Stimulated activated memory B cell treated with anti-CD40 and anti-IgM and Interleukin-4, amounts not matched to agents 10 μg/mL and 1 μg/mL and 100 μg/mL, for 72 hours (primary cell): ENCODE results near the gene HEXIM1.
A peak's percentile ranks its signal among the peaks of the same experiment; 100 is the strongest.

Experiments used
- ATAC-seq: fragments of 150-1000 bp; cut with Tn5 transposase; 2 replicates; pipeline ENCODE4 v1.10.0; 2021
- H3K27ac Mint-ChIP-seq: one replicate; pipeline ENCODE4 v1.8.0; 2022; ENCODE audit warnings: mild to moderate bottlenecking, mixed read lengths
- H3K27me3 Mint-ChIP-seq: one replicate; pipeline ENCODE4 v1.8.0; 2022; ENCODE audit warnings: mixed read lengths
- H3K36me3 Mint-ChIP-seq: one replicate; pipeline ENCODE4 v1.8.0; 2022; ENCODE audit warnings: mixed read lengths
- H3K4me1 Mint-ChIP-seq: one replicate; pipeline ENCODE4 v1.8.0; 2022; ENCODE audit warnings: mixed read lengths
- H3K4me3 Mint-ChIP-seq: one replicate; pipeline ENCODE4 v1.8.0; 2022; ENCODE audit warnings: mild to moderate bottlenecking, moderate library complexity, mixed read lengths
- H3K9me3 Mint-ChIP-seq: one replicate; pipeline ENCODE4 v1.8.0; 2022; ENCODE audit warnings: mixed read lengths

Gene HEXIM1

GRCh38 chr17:45164734-45165269, 16.5 kb downstream of the HEXIM1 start:
- H3K36me3 Mint-ChIP-seq, result peaks cover 21% of the 10 kb centered on the region
- ATAC-seq, result no peak
- peaks cover 13% of the 10 kb centered on the region for H3K4me1 Mint-ChIP-seq
- H3K27ac Mint-ChIP-seq, result no peak overlapping the region
- no peaks in the 10 kb centered on the region for H3K27me3 Mint-ChIP-seq
- no peak overlapping the region for H3K4me3 Mint-ChIP-seq
- H3K9me3 Mint-ChIP-seq, result no peaks in the 10 kb centered on the region

DNA sequence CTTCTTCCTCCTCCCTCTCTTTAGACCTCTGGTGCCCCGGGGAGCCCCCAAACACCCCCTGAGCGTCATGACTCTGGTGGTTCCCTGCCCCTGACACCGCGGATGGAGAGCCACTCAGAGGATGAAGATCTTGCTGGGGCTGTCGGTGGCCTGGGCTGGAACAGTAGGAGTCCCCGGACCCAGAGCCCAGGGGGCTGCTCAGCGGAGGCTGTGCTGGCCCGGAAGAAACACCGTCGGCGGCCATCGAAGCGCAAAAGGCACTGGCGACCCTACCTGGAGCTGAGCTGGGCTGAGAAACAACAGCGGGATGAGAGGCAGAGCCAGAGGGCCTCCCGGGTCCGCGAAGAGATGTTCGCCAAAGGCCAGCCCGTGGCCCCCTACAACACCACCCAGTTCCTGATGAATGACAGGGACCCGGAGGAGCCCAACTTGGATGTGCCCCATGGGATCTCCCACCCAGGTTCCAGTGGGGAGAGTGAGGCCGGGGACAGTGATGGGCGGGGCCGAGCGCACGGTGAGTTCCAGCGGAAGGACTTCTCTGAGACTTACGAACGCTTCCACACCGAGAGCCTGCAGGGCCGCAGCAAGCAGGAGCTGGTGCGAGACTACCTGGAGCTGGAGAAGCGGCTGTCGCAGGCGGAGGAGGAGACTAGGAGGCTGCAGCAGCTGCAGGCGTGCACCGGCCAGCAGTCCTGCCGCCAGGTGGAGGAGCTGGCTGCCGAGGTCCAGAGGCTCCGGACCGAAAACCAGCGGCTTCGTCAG, 20.9 kb downstream of the HEXIM1 start:
- Mint-ChIP-seq H3K9me3 (no peaks in the 10 kb centered on the region), H3K4me1 (peaks cover 18% of the 10 kb centered on the region), H3K4me3 (no peak overlapping the region), H3K27ac (no peak overlapping the region), H3K36me3 (peaks cover 16% of the 10 kb centered on the region), H3K27me3 (no peaks in the 10 kb centered on the region)
- ATAC-seq, result no peak

DNA sequence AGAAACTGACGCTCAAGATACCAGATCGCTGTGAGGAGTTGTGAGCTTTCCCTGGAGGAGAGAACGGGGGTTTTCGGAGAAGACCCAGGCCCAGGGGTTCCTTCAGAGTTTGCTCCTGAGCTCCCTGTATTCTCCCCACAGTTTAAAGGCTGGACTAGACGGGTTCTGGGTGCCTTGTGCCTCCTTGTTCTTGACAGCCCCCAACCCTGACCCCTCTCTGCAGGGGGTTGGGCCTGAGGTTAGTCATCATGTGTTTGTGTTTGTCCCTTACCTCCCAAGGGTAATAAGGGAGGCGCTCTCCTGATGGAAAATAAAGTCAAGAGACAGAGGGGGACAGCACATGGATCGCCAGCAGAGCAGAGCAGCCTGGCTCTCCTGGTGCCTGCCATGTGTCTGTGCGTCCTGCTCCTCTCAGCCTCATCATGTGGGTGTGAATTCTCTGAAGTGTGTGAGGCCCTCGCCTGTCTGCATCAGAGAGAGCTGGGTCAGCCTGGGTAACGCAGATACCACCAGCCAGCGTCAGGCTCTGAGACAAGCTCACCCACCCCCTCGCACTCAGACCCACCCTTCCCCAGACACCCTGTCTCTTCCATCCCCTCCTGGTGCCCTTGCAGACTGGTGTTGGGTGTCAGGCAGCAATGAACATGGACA, 22.1 kb downstream of the HEXIM1 start:
- H3K36me3 Mint-ChIP-seq, result peaks cover 12% of the 10 kb centered on the region
- ATAC-seq, result no peak
- H3K4me1 Mint-ChIP-seq, result peaks cover 18% of the 10 kb centered on the region
- no peak overlapping the region for H3K4me3 Mint-ChIP-seq
- no peaks in the 10 kb centered on the region for H3K9me3 Mint-ChIP-seq
- H3K27ac Mint-ChIP-seq, result peak overlapping the region; percentile 87
- no peaks in the 10 kb centered on the region for H3K27me3 Mint-ChIP-seq

GRCh38 chr17:45170931-45171337, 22.7 kb downstream of the HEXIM1 start:
- no peak for ATAC-seq
- Mint-ChIP-seq H3K4me3 (no peak overlapping the region), H3K27ac (peak overlapping the region; percentile 87), H3K4me1 (peaks cover 18% of the 10 kb centered on the region), H3K9me3 (no peaks in the 10 kb centered on the region), H3K27me3 (no peaks in the 10 kb centered on the region), H3K36me3 (peaks cover 11% of the 10 kb centered on the region)

- no peak for ATAC-seq
- Mint-ChIP-seq H3K4me3 (no peak overlapping the region), H3K9me3 (no peaks in the 10 kb centered on the region)
These were observed 23.3 kb downstream of the HEXIM1 start for GRCh38 chr17:45171338-45172231.

DNA sequence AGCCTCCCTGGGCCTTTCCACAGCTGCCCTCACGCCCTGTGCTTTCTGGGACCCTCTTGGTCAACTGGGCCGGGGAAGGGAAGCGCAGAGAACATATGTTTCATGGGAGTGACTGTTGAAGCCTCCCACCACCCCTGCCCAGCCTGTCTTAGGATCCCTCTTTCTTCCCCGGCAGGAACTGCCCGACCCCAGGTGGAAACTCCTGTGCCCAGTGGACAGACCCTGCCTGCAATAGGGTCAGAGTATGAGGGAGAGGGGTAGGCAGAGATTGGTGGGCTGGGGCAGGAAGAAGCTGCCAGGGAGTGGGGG, 23.9 kb downstream of the HEXIM1 start:
- Mint-ChIP-seq H3K4me3 (peak overlapping the region; percentile 76), H3K27me3 (no peaks in the 10 kb centered on the region), H3K36me3 (peaks cover 11% of the 10 kb centered on the region), H3K9me3 (no peaks in the 10 kb centered on the region), H3K27ac (peak overlapping the region; percentile 87), H3K4me1 (peaks cover 18% of the 10 kb centered on the region)
- no peak for ATAC-seq

More at GRCh38 chr17:45171338-45172231, 23.3 kb downstream of the HEXIM1 start:
- Mint-ChIP-seq H3K4me1 (peaks cover 18% of the 10 kb centered on the region), H3K36me3 (peaks cover 11% of the 10 kb centered on the region), H3K27ac (peak overlapping the region; percentile 87), H3K27me3 (no peaks in the 10 kb centered on the region)

DNA sequence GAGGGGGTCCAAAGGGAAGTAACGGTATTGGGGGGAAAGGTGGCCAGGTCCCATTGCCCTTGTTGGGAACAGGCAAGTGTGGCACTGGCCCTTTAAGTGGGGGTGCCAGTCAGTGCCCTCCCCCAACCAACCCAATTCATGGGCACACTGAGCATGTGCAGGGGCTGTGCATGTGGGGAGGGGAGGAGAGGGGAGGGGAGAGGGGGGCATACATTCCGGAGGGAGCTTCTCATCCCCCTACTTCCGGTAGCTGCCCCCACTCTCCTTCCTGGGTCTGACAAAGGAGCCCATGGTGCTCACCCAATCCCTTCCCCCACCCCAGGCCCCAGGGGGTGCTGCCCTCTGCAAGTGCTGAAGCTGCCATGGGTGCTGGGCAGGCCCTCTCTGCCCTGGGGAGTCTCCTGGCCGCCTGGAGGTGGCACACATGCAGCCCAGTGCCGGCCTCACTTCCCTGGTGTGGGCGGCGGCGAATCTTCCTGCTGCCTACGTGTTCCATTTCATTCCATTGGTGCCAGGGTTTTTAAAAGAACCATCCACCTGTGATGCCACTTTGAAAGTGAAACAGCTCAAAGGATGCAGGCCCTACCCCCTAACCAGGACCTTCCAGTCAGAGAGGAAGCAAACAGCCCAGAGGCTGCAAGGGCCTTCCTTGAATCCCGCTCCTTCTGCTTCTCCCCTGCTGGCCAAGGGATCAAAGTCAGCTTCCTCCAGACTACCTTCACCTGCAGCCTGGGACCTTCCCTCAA, 24.4 kb downstream of the HEXIM1 start:
- Mint-ChIP-seq H3K9me3 (no peaks in the 10 kb centered on the region), H3K36me3 (peaks cover 11% of the 10 kb centered on the region), H3K27ac (peak overlapping the region; percentile 87), H3K4me3 (peak overlapping the region; percentile 76), H3K4me1 (peaks cover 18% of the 10 kb centered on the region), H3K27me3 (no peaks in the 10 kb centered on the region)
- ATAC-seq, result peak; percentile 80

DNA sequence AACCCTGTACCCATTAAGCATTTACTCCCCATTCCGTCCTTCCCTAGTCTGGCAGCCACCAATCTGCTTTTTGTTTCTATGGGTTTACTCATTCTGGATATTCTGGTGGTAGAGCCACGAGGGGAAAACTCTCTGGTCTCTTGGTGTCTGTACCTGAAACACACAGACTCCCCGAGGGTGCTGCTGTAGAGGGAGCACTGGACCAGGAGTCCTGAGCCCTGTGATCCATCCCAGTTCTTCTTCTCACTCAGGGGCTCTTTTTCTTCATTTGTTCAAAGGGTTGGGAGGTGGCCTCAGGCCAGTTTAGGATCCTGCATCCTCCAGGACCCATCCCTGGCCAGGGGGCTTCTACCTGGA, 27.5 kb downstream of the HEXIM1 start:
- Mint-ChIP-seq H3K27me3 (no peaks in the 10 kb centered on the region), H3K27ac (no peak overlapping the region), H3K36me3 (no peaks in the 10 kb centered on the region), H3K4me3 (no peak overlapping the region), H3K4me1 (peaks cover 18% of the 10 kb centered on the region), H3K9me3 (no peaks in the 10 kb centered on the region)
- no peak for ATAC-seq

- no peaks in the 10 kb centered on the region for H3K36me3 Mint-ChIP-seq
These were observed 29.3 kb downstream of the HEXIM1 start for GRCh38 chr17:45177563-45177962.

DNA sequence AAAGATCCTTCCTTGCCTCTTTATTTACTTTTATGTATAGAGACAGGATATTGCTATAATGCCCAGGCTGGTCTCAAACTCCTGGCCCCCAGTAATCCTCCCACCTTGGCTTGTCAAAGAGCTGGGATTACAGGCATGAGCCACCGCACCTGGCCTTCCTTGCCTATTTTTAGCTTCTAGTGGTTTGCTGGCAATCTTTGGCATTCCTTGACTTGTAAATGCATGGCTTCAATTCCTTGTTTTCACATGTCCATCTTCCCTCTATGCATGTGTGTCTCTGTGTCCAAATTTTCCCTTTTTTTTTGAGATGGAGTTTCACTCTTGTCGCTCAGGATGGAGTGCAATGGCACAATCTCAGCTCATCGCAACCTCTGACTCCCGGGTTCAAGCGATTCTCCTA, 35.9 kb downstream of the HEXIM1 start:
- H3K4me3 Mint-ChIP-seq, result no peak overlapping the region
- no peak for ATAC-seq
- H3K27ac Mint-ChIP-seq, result no peak overlapping the region
- no peaks in the 10 kb centered on the region for H3K36me3 Mint-ChIP-seq
- H3K27me3 Mint-ChIP-seq, result no peaks in the 10 kb centered on the region
- no peaks in the 10 kb centered on the region for H3K9me3 Mint-ChIP-seq
- H3K4me1 Mint-ChIP-seq, result peaks cover 9% of the 10 kb centered on the region

More at GRCh38 chr17:45177563-45177962, 29.3 kb downstream of the HEXIM1 start:
- Mint-ChIP-seq H3K27me3 (no peaks in the 10 kb centered on the region), H3K4me3 (no peak overlapping the region), H3K4me1 (peaks cover 18% of the 10 kb centered on the region), H3K27ac (no peak overlapping the region), H3K9me3 (no peaks in the 10 kb centered on the region)
- ATAC-seq, result no peak

GRCh38 chr17:45186801-45187354, 38.6 kb downstream of the HEXIM1 start:
- no peak overlapping the region for H3K4me3 Mint-ChIP-seq
- H3K36me3 Mint-ChIP-seq, result no peaks in the 10 kb centered on the region
- no peaks in the 10 kb centered on the region for H3K9me3 Mint-ChIP-seq
- no peaks in the 10 kb centered on the region for H3K27me3 Mint-ChIP-seq
- H3K4me1 Mint-ChIP-seq, result peaks cover 8% of the 10 kb centered on the region
- no peak overlapping the region for H3K27ac Mint-ChIP-seq
- ATAC-seq, result no peak

- no peaks in the 10 kb centered on the region for H3K36me3 Mint-ChIP-seq
- no peaks in the 10 kb centered on the region for H3K27me3 Mint-ChIP-seq
- ATAC-seq, result no peak
- no peaks in the 10 kb centered on the region for H3K9me3 Mint-ChIP-seq
- no peaks in the 10 kb centered on the region for H3K4me1 Mint-ChIP-seq
- H3K4me3 Mint-ChIP-seq, result no peak overlapping the region
- H3K27ac Mint-ChIP-seq, result no peak overlapping the region
These were observed 40.7 kb downstream of the HEXIM1 start for GRCh38 chr17:45189009-45189408.

DNA sequence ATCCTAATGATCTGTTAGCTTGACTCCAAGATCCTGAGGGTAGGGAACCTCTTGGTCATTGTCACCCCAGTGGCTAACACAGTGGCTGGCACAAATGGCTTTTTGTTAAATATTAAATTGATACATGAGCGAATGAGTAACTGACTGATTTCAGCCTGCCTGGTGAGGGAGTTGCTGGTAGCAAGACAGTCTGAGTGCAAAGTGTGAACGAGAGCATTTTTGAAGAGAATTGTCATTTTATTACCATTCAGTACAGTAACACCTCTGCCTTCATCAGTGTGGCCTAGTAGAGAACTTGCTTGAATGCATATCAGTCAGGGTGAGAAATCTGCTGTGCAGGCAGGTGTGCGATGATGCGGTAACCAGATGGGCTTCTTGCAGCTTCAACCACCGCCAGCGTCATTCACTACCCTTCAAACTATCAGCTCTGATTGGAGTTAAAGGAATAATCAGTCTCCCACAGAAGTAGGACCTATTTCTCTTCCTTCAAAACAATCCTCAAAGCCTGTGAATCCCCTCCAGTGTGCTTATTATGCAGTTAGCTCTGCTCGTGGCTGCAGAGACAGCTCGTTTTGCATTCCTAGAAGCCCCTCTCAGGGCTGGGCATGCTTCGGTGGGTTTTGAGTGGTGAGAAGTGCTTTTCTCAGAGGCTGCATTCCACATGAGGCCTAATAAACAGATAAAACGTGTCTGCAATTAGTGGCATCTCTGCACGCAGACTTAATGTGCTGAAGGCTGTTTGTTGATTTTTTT, 42.4 kb downstream of the HEXIM1 start:
- Mint-ChIP-seq H3K9me3 (no peaks in the 10 kb centered on the region), H3K27me3 (no peaks in the 10 kb centered on the region), H3K27ac (no peak overlapping the region), H3K36me3 (no peaks in the 10 kb centered on the region), H3K4me1 (no peaks in the 10 kb centered on the region), H3K4me3 (no peak overlapping the region)
- ATAC-seq, result no peak

- Mint-ChIP-seq H3K4me1 (peaks cover 10% of the 10 kb centered on the region), H3K36me3 (no peaks in the 10 kb centered on the region), H3K27me3 (no peaks in the 10 kb centered on the region), H3K9me3 (no peaks in the 10 kb centered on the region), H3K27ac (no peak overlapping the region), H3K4me3 (no peak overlapping the region)
- no peak for ATAC-seq
These were observed 47.1 kb downstream of the HEXIM1 start for GRCh38 chr17:45195424-45195823.
